Testis (tissue), 2 donors: ENCODE measurements around the gene IGFL1.

Source experiments
- POLR2A ChIP-seq: fragments of 450-650 bp; IDR thresholded peaks from one replicate; pipeline ENCODE4 v1.6.1; 2017; ENCODE audit warnings: antibody characterized with exemption, mild to moderate bottlenecking, moderate library complexity
- TF ChIP-seq, protein P1 (sequence below), 3 experiments: fragments of 450-650 bp in 2 of 3; fragments of 200-600 bp in 1 of 3; sonication (generic) in 1 of 3; IDR thresholded peaks; one replicate each; pipeline ENCODE4 v1.5.1; 2016 to 2019; ENCODE audit warnings: antibody characterized with exemption in 3 of 3, mild to moderate bottlenecking in 2 of 3, moderate library complexity in 1 of 3

- TF ChIP-seq, protein P1, sequence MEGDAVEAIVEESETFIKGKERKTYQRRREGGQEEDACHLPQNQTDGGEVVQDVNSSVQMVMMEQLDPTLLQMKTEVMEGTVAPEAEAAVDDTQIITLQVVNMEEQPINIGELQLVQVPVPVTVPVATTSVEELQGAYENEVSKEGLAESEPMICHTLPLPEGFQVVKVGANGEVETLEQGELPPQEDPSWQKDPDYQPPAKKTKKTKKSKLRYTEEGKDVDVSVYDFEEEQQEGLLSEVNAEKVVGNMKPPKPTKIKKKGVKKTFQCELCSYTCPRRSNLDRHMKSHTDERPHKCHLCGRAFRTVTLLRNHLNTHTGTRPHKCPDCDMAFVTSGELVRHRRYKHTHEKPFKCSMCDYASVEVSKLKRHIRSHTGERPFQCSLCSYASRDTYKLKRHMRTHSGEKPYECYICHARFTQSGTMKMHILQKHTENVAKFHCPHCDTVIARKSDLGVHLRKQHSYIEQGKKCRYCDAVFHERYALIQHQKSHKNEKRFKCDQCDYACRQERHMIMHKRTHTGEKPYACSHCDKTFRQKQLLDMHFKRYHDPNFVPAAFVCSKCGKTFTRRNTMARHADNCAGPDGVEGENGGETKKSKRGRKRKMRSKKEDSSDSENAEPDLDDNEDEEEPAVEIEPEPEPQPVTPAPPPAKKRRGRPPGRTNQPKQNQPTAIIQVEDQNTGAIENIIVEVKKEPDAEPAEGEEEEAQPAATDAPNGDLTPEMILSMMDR (IDR thresholded peaks at IDR 0.05), result no peak
- no peak for TF ChIP-seq POLR2A
Observed at GRCh38 chr19:46186101-46186716, 43.3 kb upstream of the IGFL1 start.
